ENCODE data around the gene FIBP. TPM values are rescaled to one million over a fixed set of nuclear protein-coding genes. Genes with fewer than 3 reads are reported as not detected.

Gene FIBP
- total and polyA plus RNA-seq, 2 of the 8 experiments (the other 6 are each of a cell fraction or from before 2014, with no cell fraction given) = 74.3 to 173 TPM

DNA sequence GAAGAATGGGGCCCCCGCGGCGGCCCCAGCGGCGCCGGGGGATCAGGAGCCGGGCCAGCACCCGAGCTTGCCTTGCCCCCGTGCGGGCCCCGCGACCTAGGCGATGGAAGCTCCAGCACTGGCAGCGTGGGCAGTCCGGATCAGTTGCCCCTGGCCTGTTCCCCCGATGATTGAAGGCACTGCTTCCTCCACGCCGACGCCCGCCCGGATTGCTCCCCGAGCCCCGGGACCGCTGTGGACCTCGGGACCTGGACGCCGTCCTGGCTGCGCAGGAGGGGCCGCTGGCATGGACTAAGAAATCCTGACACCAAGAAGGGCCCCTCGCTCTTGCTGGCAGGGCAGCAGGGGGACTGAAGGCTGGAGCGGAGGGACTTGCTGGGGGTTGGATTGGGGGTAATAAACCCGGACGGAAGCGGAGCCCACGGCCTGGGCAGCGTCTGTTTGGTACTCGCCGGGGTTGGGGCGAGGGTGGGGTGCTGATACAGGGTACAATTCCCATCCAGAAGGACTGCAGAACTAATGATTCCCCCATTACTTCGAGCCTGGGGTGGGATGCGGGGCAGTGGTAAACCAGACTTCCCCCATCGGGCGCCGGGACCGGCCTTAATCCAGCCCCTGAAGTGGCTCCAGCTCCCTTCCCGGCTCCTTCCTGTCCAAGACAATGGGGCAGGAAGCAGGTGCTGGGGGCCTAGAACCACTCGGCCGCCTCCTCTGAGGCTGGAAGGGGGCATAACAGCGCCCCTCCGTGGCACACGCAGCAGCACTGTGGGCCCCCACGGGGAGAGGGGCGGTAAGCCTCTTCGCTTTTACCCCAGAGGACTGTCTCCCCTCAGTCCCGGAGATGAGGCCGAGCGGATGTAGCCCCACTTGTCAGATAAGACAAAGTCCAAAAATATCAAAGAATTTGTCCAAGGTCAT lies 3.2 kb upstream of the FIBP start:
- Histone ChIP-seq H4K91ac (replicated peaks; ENCODE audit: insufficient read length, low read length) (no peak overlapping the region), H4K5ac (ENCODE audit: insufficient read length, low read depth, low read length) (no peak overlapping the region), H2BK5ac (ENCODE audit: low read depth, low read length) (no peak overlapping the region), H4K20me1 (replicated peaks in 1 of 2; ENCODE audit: control insufficient read depth in 1 of 2, insufficient read depth in 2 of 2, low read length in 2 of 2) (peaks cover 2 to 4% of the 10 kb centered on the region in 2 experiments), H3K27ac (ENCODE audit: low read depth, low read length) (no peak overlapping the region; the same call in 1 of the 2 replicates), H3K4me3 (ENCODE audit: extremely low read depth in 1 of 4, insufficient read depth in 2 of 4, low read depth in 3 of 4, low read length in 4 of 4) (peak overlapping the region; percentile 74 to 82 (median 78)), H3K79me2 (ENCODE audit: control insufficient read depth in 1 of 2, insufficient read depth in 2 of 2, low read length in 2 of 2) (peaks cover 0 to 4% of the 10 kb centered on the region in 2 experiments; a peak in 1 of 4 replicates), H4K8ac (ENCODE audit: extremely low read depth, insufficient read depth, low read length) (peak overlapping the region; percentile 22; the same call in 1 of the 2 replicates), H2AK5ac (ENCODE audit: low read depth, low read length) (no peak overlapping the region), H3K4me2 (ENCODE audit: insufficient read depth in 1 of 2, low read depth in 2 of 2, low read length in 2 of 2) (peak overlapping the region; percentile 94 to 97), H3K23ac (ENCODE audit: insufficient read length) (no peak overlapping the region), H3K4ac (replicated peaks; ENCODE audit: insufficient read length, low read depth, low read length) (no peak overlapping the region), H3K56ac (replicated peaks; ENCODE audit: insufficient read length, low read depth, low read length) (peak overlapping the region; percentile 32), H3K79me1 (ENCODE audit: low read depth, low read length) (no peaks in the 10 kb centered on the region), H2AFZ (ENCODE audit: low read length) (no peak overlapping the region), H3K9me3 (ENCODE audit: insufficient read depth in 2 of 2, low read depth in 1 of 2, low read length in 1 of 2) (no peaks in the 10 kb centered on the region), H3K9ac (replicated peaks in 1 of 4; ENCODE audit: extremely low read depth in 1 of 4, low read depth in 3 of 4, low read length in 3 of 4) (peak overlapping the region; percentile 39 to 79 (median 70); a peak in 6 of 7 replicates), H3K36me3 (ENCODE audit: control insufficient read depth in 2 of 4, insufficient read depth in 4 of 4, low read length in 3 of 4) (peaks cover 0 to 2% (median under 1%) of the 10 kb centered on the region in 4 experiments; a peak in 3 of 8 replicates), H2BK120ac (replicated peaks; ENCODE audit: low read depth, low read length) (no peak overlapping the region), H3K4me1 (replicated peaks in 1 of 4; ENCODE audit: control insufficient read depth in 3 of 4, insufficient read depth in 4 of 4, low read length in 3 of 4) (peaks cover 0 to 30% (median 12%) of the 10 kb centered on the region in 4 experiments; a peak in 5 of 7 replicates), H2BK15ac (ENCODE audit: low read length) (no peak overlapping the region), H3K23me2 (ENCODE audit: low read depth, low read length) (peaks cover 25% of the 10 kb centered on the region), H2BK12ac (ENCODE audit: low read depth, low read length) (peak overlapping the region; percentile 50; the same call in 1 of the 2 replicates), H3K18ac (ENCODE audit: extremely low read depth, low read length) (peak overlapping the region; percentile 71), H3K27me3 (replicated peaks in 1 of 4; ENCODE audit: control insufficient read depth in 3 of 4, extremely low read depth in 1 of 4, insufficient read depth in 3 of 4, low read length in 3 of 4) (peaks cover 0 to 14% (median 8%) of the 10 kb centered on the region in 4 experiments; a peak in 6 of 7 replicates), H3K14ac (ENCODE audit: insufficient read length) (no peak overlapping the region), H2BK20ac (ENCODE audit: low read length) (no peak overlapping the region)
- ChIA-PET CTCF (ENCODE audit: partially characterized antibody) (interaction anchor here (0.6 to 19.6 kb wide), 37 partner anchors 8 to 535 kb away, joined by 3 to 283 read pairs (median 5); partner anchors contain the start of genes AP5B1, C11orf68, CFL1 and EFEMP2), POLR2A (ENCODE audit: partially characterized antibody) (interaction anchor here (0.7 to 39.7 kb wide), 18 partner anchors 9 to 398 kb away, joined by 3 to 1071 read pairs (median 4); partner anchors contain the start of genes C11orf68, CFL1, CST6 and EFEMP2)
- DNase-seq (ENCODE audit: low read depth in 1 of 2, low spot score in 2 of 2) (peak in 1 of 2 experiments; percentile 72), FAIRE-seq (no peak)
- WGBS, 2 experiments (ENCODE audit: extremely low coverage in 1 of 2, insufficient coverage in 1 of 2, insufficient read length in 1 of 2, insufficient replicate concordance in 2 of 2, low coverage in 1 of 2, low lambda C conversion rate in 2 of 2, missing lambda C conversion rate in 1 of 2) = 7% methylated on average over 47 of the region's 57 CpGs; no CpG with 5 or more reads in 1 of the 2 experiments
- TF ChIP-seq JUN (IDR thresholded peaks at IDR 0.05; ENCODE audit: low read depth, low read length) (no peak), JUND (IDR thresholded peaks at IDR 0.05; ENCODE audit: low read length) (no peak), EZH2 (IDR thresholded peaks at IDR 0.05; ENCODE audit: low read depth, low read length, severe bottlenecking) (peak; percentile 28), SP2 (IDR thresholded peaks at IDR 0.05; ENCODE audit: low read length) (no peak), SUZ12 (IDR thresholded peaks at IDR 0.05; ENCODE audit: low read length) (no peak)
- TF ChIP-seq, protein P1, sequence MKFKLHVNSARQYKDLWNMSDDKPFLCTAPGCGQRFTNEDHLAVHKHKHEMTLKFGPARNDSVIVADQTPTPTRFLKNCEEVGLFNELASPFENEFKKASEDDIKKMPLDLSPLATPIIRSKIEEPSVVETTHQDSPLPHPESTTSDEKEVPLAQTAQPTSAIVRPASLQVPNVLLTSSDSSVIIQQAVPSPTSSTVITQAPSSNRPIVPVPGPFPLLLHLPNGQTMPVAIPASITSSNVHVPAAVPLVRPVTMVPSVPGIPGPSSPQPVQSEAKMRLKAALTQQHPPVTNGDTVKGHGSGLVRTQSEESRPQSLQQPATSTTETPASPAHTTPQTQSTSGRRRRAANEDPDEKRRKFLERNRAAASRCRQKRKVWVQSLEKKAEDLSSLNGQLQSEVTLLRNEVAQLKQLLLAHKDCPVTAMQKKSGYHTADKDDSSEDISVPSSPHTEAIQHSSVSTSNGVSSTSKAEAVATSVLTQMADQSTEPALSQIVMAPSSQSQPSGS (IDR thresholded peaks at IDR 0.05; ENCODE audit: low read length) = no peak
- TF ChIP-seq, protein P2, sequence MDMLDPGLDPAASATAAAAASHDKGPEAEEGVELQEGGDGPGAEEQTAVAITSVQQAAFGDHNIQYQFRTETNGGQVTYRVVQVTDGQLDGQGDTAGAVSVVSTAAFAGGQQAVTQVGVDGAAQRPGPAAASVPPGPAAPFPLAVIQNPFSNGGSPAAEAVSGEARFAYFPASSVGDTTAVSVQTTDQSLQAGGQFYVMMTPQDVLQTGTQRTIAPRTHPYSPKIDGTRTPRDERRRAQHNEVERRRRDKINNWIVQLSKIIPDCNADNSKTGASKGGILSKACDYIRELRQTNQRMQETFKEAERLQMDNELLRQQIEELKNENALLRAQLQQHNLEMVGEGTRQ (IDR thresholded peaks at IDR 0.05; ENCODE audit: low read length) = no peak
